ENCODE data around the gene LRRC59.

- TF ChIP-seq CTCF (IDR thresholded peaks at IDR 0.05) = no peak
- TF ChIP-seq POLR2A (IDR thresholded peaks at IDR 0.05) = no peak
- no peak for TF ChIP-seq POLR2AphosphoS5 (IDR thresholded peaks at IDR 0.05)
Measured at GRCh38 chr17:50349243-50349600, 48.1 kb downstream of the LRRC59 start.

All from suprapubic skin (tissue), 4 donors.